ENCODE results near the gene USP21.
A peak's percentile ranks its signal among the peaks of the same experiment; 100 is the strongest.

USP21 gene

GRCh38 chr1:161195171-161195570, 35.9 kb downstream of the USP21 start:
- DNase-seq: no peak

GRCh38 chr1:161196111-161196510, 36.8 kb downstream of the USP21 start:
- no peak for DNase-seq

- no peak for DNase-seq
Measured at GRCh38 chr1:161196521-161197451, 37.5 kb downstream of the USP21 start.

GRCh38 chr1:161197560-161198193, 38.4 kb downstream of the USP21 start:
- no peak for DNase-seq

- no peak for DNase-seq
Measured at GRCh38 chr1:161198194-161198896, 39.0 kb downstream of the USP21 start.

GRCh38 chr1:161198897-161199431, 39.7 kb downstream of the USP21 start, which contains the start of gene ADAMTS4:
ADAMTS4 (minus strand) TSS chr1:161199054; CDS start chr1:161198627, 427 bp downstream.
- no peak for DNase-seq

- no peak for DNase-seq
Measured at GRCh38 chr1:161199506-161200139, 40.3 kb downstream of the USP21 start.

GRCh38 chr1:161200421-161200991, 41.2 kb downstream of the USP21 start:
- DNase-seq: no peak

- DNase-seq: no peak
Measured at GRCh38 chr1:161200992-161201835, 41.9 kb downstream of the USP21 start.

GRCh38 chr1:161201836-161202712, 42.8 kb downstream of the USP21 start, which contains the start of gene NDUFS2:
NDUFS2 (plus strand) TSS chr1:161202367; CDS start chr1:161202386, 19 bp downstream.
- peak; percentile 97 for DNase-seq

GRCh38 chr1:161206411-161207140, 47.3 kb downstream of the USP21 start:
- DNase-seq: no peak

- DNase-seq: no peak
Measured at GRCh38 chr1:161207173-161207572, 47.9 kb downstream of the USP21 start.

GRCh38 chr1:161209790-161210409, 50.6 kb downstream of the USP21 start:
- DNase-seq: peak; percentile 79

GRCh38 chr1:161214369-161214768, 55.1 kb downstream of the USP21 start:
- no peak for DNase-seq

- no peak for DNase-seq
Measured at GRCh38 chr1:161215076-161215475, 55.8 kb downstream of the USP21 start, which contains the start of gene FCER1G. FCER1G (plus strand) TSS chr1:161215295; CDS start chr1:161215322, 27 bp downstream.
